ENCODE results near the gene GRIK4. TPM values are rescaled to one million over a fixed set of nuclear protein-coding genes. Genes with fewer than 3 reads are reported as not detected.

GRIK4 gene
- polyA plus RNA-seq, 1 of the 3 experiments (the other 2 are of a cell fraction): 0.03 TPM

GRCh38 chr11:120723751-120724150 is 212.2 kb downstream of the GRIK4 start:
- 0 out of 2 replicates have a peak, but pooled peaks cover 8% of the 10 kb centered on the region for H3K9me3 ChIP-seq
- no peak overlapping the region for H3K4me2 ChIP-seq
- H3K4me3 ChIP-seq (ENCODE audit: low read depth in 2 of 2, low read length in 1 of 2): no peak overlapping the region
- ChIA-PET CTCF (no interaction called here), POLR2A (no interaction called here)
- H3K9ac ChIP-seq: no peak overlapping the region
- H3K36me3 ChIP-seq (replicated peaks in 1 of 2; ENCODE audit: control insufficient read depth in 1 of 2, insufficient read depth in 2 of 2, low read length in 1 of 2): no peaks in the 10 kb centered on the region
- H3K27ac ChIP-seq (ENCODE audit: low read depth in 2 of 2, low read length in 1 of 2): no peak overlapping the region
- no peaks in the 10 kb centered on the region; a peak in 1 of 4 replicates for H3K4me1 ChIP-seq (ENCODE audit: control insufficient read depth in 1 of 2, insufficient read depth in 2 of 2, low read depth in 1 of 2, low read length in 1 of 2)
- H3F3A ChIP-seq (replicated peaks; ENCODE audit: insufficient read depth): no peaks in the 10 kb centered on the region
- DNase-seq: no peak
- TF ChIP-seq NRF1 (IDR thresholded peaks at IDR 0.05; ENCODE audit: low read depth, low read length) (no peak), ELF1 (IDR thresholded peaks at IDR 0.05) (no peak), EP300 (IDR thresholded peaks at IDR 0.05; ENCODE audit: borderline replicate concordance in 1 of 2, low read depth in 1 of 2, low read length in 1 of 2) (no peak), TCF12 (IDR thresholded peaks at IDR 0.05) (no peak), RAD21 (IDR thresholded peaks at IDR 0.05; ENCODE audit: low read length) (no peak), RCOR1 (IDR thresholded peaks at IDR 0.05; ENCODE audit: low read length) (no peak), GATA2 (CRISPR knock-in tag; IDR thresholded peaks at IDR 0.05) (no peak), FOXM1 (IDR thresholded peaks at IDR 0.05; ENCODE audit: low read depth) (no peak)
- H4K20me1 ChIP-seq (ENCODE audit: insufficient read depth): no peaks in the 10 kb centered on the region
- no peaks in the 10 kb centered on the region for H3K79me2 ChIP-seq (ENCODE audit: insufficient read depth)
- H3K9me2 ChIP-seq: no peaks in the 10 kb centered on the region
- no peak overlapping the region for H2AFZ ChIP-seq (ENCODE audit: low read depth)
- no peaks in the 10 kb centered on the region for H3K27me3 ChIP-seq (ENCODE audit: insufficient read depth)
- WGBS (ENCODE audit: low lambda C conversion rate): 28% methylated on average over 4 of the region's 4 CpGs

DNA sequence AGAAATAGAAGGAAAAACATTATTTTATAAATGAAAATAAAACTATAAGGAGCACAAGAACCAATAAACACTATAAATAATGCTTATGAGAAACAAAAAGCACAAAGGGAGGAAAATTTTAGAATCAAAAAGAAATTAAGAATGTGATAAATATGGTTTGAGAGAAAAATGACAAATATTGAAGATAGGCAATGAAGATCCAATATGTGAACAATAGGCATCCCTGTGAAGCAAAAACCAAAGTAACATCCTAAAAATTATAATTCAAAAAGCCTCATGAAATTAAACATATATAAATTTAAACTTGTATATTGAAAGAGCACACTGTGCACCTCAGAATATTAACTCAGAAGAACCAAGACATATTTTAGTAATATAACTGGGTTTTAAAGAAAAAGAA is 216.2 kb downstream of the GRIK4 start:
- H3K9ac ChIP-seq: no peak overlapping the region
- H3K9me3 ChIP-seq: 0 out of 2 replicates have a peak, but pooled peaks cover 8% of the 10 kb centered on the region
- H3K27ac ChIP-seq (ENCODE audit: low read depth in 2 of 2, low read length in 1 of 2): no peak overlapping the region
- H4K20me1 ChIP-seq (ENCODE audit: insufficient read depth): no peaks in the 10 kb centered on the region
- CTCF ChIA-PET: interaction anchor here (0.6 to 1.4 kb wide), 3 partner anchors 11 to 75 kb away, joined by 3 read pairs; no protein-coding TSS in a partner anchor
- no peaks in the 10 kb centered on the region for H3F3A ChIP-seq (replicated peaks; ENCODE audit: insufficient read depth)
- no peaks in the 10 kb centered on the region for H3K27me3 ChIP-seq (ENCODE audit: insufficient read depth)
- H3K4me1 ChIP-seq (ENCODE audit: control insufficient read depth in 1 of 2, insufficient read depth in 2 of 2, low read depth in 1 of 2, low read length in 1 of 2): no peaks in the 10 kb centered on the region; a peak in 1 of 4 replicates
- POLR2A ChIA-PET: interaction anchor here (0.6 kb wide), 1 partner anchor 192 kb away, joined by 3 read pairs; no protein-coding TSS in a partner anchor
- H2AFZ ChIP-seq (ENCODE audit: low read depth): no peak overlapping the region
- no peaks in the 10 kb centered on the region for H3K36me3 ChIP-seq (replicated peaks in 1 of 2; ENCODE audit: control insufficient read depth in 1 of 2, insufficient read depth in 2 of 2, low read length in 1 of 2)
- H3K9me2 ChIP-seq: no peaks in the 10 kb centered on the region
- H3K4me3 ChIP-seq (ENCODE audit: low read depth in 2 of 2, low read length in 1 of 2): no peak overlapping the region
- H3K4me2 ChIP-seq: no peak overlapping the region
- no peak for TF ChIP-seq JUND (IDR thresholded peaks at IDR 0.05)
- no peak for TF ChIP-seq EP300 (IDR thresholded peaks at IDR 0.05; ENCODE audit: borderline replicate concordance in 1 of 2, low read depth in 1 of 2, low read length in 1 of 2)
- TF ChIP-seq RXRA (IDR thresholded peaks at IDR 0.05; ENCODE audit: borderline replicate concordance, low read depth): no peak
- no peak for TF ChIP-seq TEAD4 (IDR thresholded peaks at IDR 0.05; ENCODE audit: borderline replicate concordance, insufficient read depth)
- TF ChIP-seq FOSL2 (IDR thresholded peaks at IDR 0.05; ENCODE audit: borderline replicate concordance, low read depth): no peak
- DNase-seq: no peak
- no peaks in the 10 kb centered on the region for H3K79me2 ChIP-seq (ENCODE audit: insufficient read depth)

DNA sequence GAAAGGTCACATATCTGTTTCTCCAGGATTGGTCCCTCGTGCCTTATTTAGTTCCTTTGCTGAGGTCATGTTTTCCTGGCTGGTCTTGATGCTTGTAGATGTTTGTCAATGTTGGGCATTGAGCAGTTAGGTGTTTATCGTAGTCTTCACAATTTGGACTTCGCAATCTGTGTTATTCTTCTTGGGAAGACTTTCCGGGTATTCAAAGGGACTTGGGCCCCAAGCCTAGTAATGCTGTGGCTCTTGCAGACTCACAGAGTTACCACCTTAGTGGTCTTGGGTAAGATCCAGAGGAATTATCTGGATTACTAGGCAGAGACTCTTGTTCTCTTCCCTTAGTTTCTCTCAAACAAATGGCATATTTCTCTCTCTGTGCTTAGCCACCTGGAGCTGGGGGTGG is 223.5 kb downstream of the GRIK4 start:
- Histone ChIP-seq H3K9me2 (no peaks in the 10 kb centered on the region), H3K4me2 (no peak overlapping the region), H3K27me3 (ENCODE audit: insufficient read depth) (no peaks in the 10 kb centered on the region), H3K4me1 (ENCODE audit: control insufficient read depth in 1 of 2, insufficient read depth in 2 of 2, low read depth in 1 of 2, low read length in 1 of 2) (peaks cover 0 to 27% of the 10 kb centered on the region in 2 experiments; a peak in 2 of 4 replicates), H3K4me3 (ENCODE audit: low read depth in 2 of 2, low read length in 1 of 2) (no peak overlapping the region), H4K20me1 (ENCODE audit: insufficient read depth) (no peaks in the 10 kb centered on the region), H3K27ac (ENCODE audit: low read depth in 2 of 2, low read length in 1 of 2) (no peak overlapping the region), H3K9ac (no peak overlapping the region), H3K9me3 (no peaks in the 10 kb centered on the region), H3K36me3 (replicated peaks in 1 of 2; ENCODE audit: control insufficient read depth in 1 of 2, insufficient read depth in 2 of 2, low read length in 1 of 2) (no peaks in the 10 kb centered on the region), H3F3A (replicated peaks; ENCODE audit: insufficient read depth) (no peaks in the 10 kb centered on the region), H2AFZ (ENCODE audit: low read depth) (no peak overlapping the region), H3K79me2 (ENCODE audit: insufficient read depth) (no peaks in the 10 kb centered on the region)
- no peak for DNase-seq
- TF ChIP-seq SIN3A (IDR thresholded peaks at IDR 0.05; ENCODE audit: borderline replicate concordance, low read depth, low read length) (no peak), TAF1 (IDR thresholded peaks at IDR 0.05; ENCODE audit: borderline replicate concordance, low read depth, low read length) (no peak), RXRA (IDR thresholded peaks at IDR 0.05; ENCODE audit: borderline replicate concordance, low read depth) (no peak), USF2 (IDR thresholded peaks at IDR 0.05; ENCODE audit: borderline replicate concordance, low read depth, low read length) (no peak), JUND (IDR thresholded peaks at IDR 0.05) (no peak), RAD21 (IDR thresholded peaks at IDR 0.05; ENCODE audit: low read length) (no peak), EZH2phosphoT487 (IDR thresholded peaks at IDR 0.05; ENCODE audit: borderline replicate concordance, low read depth) (no peak), MXI1 (IDR thresholded peaks at IDR 0.05; ENCODE audit: low read depth, low read length) (no peak), NRF1 (IDR thresholded peaks at IDR 0.05; ENCODE audit: low read depth, low read length) (no peak), RFX5 (IDR thresholded peaks at IDR 0.05; ENCODE audit: low read length) (no peak), FOXJ3 (CRISPR knock-in tag; IDR thresholded peaks at IDR 0.05) (no peak)
- 37% methylated on average over 4 of the region's 4 CpGs for WGBS (ENCODE audit: low lambda C conversion rate)
- ChIA-PET POLR2A (no interaction called here), CTCF (interaction anchor here (0.6 to 0.8 kb wide), 3 partner anchors 20 to 501 kb away, joined by 3 read pairs; no protein-coding TSS in a partner anchor)

Measured in SK-N-SH (cell line).